Measurements from ENCODE around the gene SYNRG.

SYNRG gene

GRCh38 chr17:37500378-37500777 lies 108.8 kb downstream of the SYNRG start:
- H3K9me3 ChIP-seq (ENCODE audit: low read depth, low read length) = no peaks in the 10 kb centered on the region
- H3K36me3 ChIP-seq (ENCODE audit: insufficient read depth, low read length) = no peaks in the 10 kb centered on the region
- no peak overlapping the region for H3K9ac ChIP-seq (ENCODE audit: insufficient read length)
- no peak overlapping the region for H3K27ac ChIP-seq
- no peak overlapping the region for H3K4me3 ChIP-seq
- TF ChIP-seq EZH2 (IDR thresholded peaks at IDR 0.05) = no peak
- TF ChIP-seq POLR2AphosphoS5 (IDR thresholded peaks at IDR 0.05; ENCODE audit: borderline replicate concordance, low read depth, low read length) = no peak
- no peak for TF ChIP-seq FOXP2 (optimal IDR thresholded peaks at IDR 0.05; ENCODE audit: control extremely low read depth, extremely low read length, insufficient read depth)
- DNase-seq (ENCODE audit: low read depth, low spot score) = no peak

- Histone ChIP-seq H3K36me3 (ENCODE audit: insufficient read depth, low read length) (no peaks in the 10 kb centered on the region), H3K27ac (0 out of 2 replicates have a peak overlapping the region, but pooled peaks have one; percentile 25), H3K4me3 (no peak overlapping the region), H3K9me3 (ENCODE audit: low read depth, low read length) (no peaks in the 10 kb centered on the region), H3K9ac (ENCODE audit: insufficient read length) (no peak overlapping the region)
- TF ChIP-seq FOXP2 (optimal IDR thresholded peaks at IDR 0.05; ENCODE audit: control extremely low read depth, extremely low read length, insufficient read depth) (no peak), EZH2 (IDR thresholded peaks at IDR 0.05) (no peak), POLR2AphosphoS5 (IDR thresholded peaks at IDR 0.05; ENCODE audit: borderline replicate concordance, low read depth, low read length) (no peak)
- no peak for DNase-seq (ENCODE audit: low read depth, low spot score)
These were observed 114.2 kb downstream of the SYNRG start for GRCh38 chr17:37494971-37495370.

- Histone ChIP-seq H3K4me3 (no peak overlapping the region), H3K36me3 (ENCODE audit: insufficient read depth, low read length) (no peaks in the 10 kb centered on the region), H3K27ac (0 out of 2 replicates have a peak overlapping the region, but pooled peaks have one; percentile 25), H3K9ac (ENCODE audit: insufficient read length) (no peak overlapping the region), H3K9me3 (ENCODE audit: low read depth, low read length) (no peaks in the 10 kb centered on the region)
- TF ChIP-seq FOXP2 (optimal IDR thresholded peaks at IDR 0.05; ENCODE audit: control extremely low read depth, extremely low read length, insufficient read depth) = no peak
- TF ChIP-seq EZH2 (IDR thresholded peaks at IDR 0.05) = no peak
- no peak for TF ChIP-seq POLR2AphosphoS5 (IDR thresholded peaks at IDR 0.05; ENCODE audit: borderline replicate concordance, low read depth, low read length)
- DNase-seq (ENCODE audit: low read depth, low spot score) = no peak
These were observed 114.8 kb downstream of the SYNRG start for GRCh38 chr17:37494401-37494831.

- H3K9ac ChIP-seq (ENCODE audit: insufficient read length) = no peak overlapping the region
- no peak for DNase-seq (ENCODE audit: low read depth, low spot score)
- no peak overlapping the region for H3K4me3 ChIP-seq
These were observed 115.8 kb downstream of the SYNRG start for GRCh38 chr17:37493249-37494027.

GRCh38 chr17:37492167-37492566 lies 117.1 kb downstream of the SYNRG start:
- no peak for DNase-seq (ENCODE audit: low read depth, low spot score)
- no peaks in the 10 kb centered on the region for H3K36me3 ChIP-seq (ENCODE audit: insufficient read depth, low read length)
- H3K27ac ChIP-seq = no peak overlapping the region
- TF ChIP-seq POLR2AphosphoS5 (IDR thresholded peaks at IDR 0.05; ENCODE audit: borderline replicate concordance, low read depth, low read length) (no peak), EZH2 (IDR thresholded peaks at IDR 0.05) (no peak), FOXP2 (optimal IDR thresholded peaks at IDR 0.05; ENCODE audit: control extremely low read depth, extremely low read length, insufficient read depth) (no peak)
- H3K4me3 ChIP-seq = peak overlapping the region; percentile 87
- H3K9me3 ChIP-seq (ENCODE audit: low read depth, low read length) = no peaks in the 10 kb centered on the region
- peak overlapping the region; percentile 43 for H3K9ac ChIP-seq (ENCODE audit: insufficient read length)

More at GRCh38 chr17:37493249-37494027, 115.8 kb downstream of the SYNRG start:
- H3K9me3 ChIP-seq (ENCODE audit: low read depth, low read length) = no peaks in the 10 kb centered on the region
- H3K36me3 ChIP-seq (ENCODE audit: insufficient read depth, low read length) = no peaks in the 10 kb centered on the region
- TF ChIP-seq FOXP2 (optimal IDR thresholded peaks at IDR 0.05; ENCODE audit: control extremely low read depth, extremely low read length, insufficient read depth) (no peak), EZH2 (IDR thresholded peaks at IDR 0.05) (no peak), POLR2AphosphoS5 (IDR thresholded peaks at IDR 0.05; ENCODE audit: borderline replicate concordance, low read depth, low read length) (no peak)
- H3K27ac ChIP-seq = no peak overlapping the region

GRCh38 chr17:37490638-37491614 lies 118.3 kb downstream of the SYNRG start:
- peak overlapping the region; percentile 67 for H3K9ac ChIP-seq (ENCODE audit: insufficient read length)
- DNase-seq (ENCODE audit: low read depth, low spot score) = no peak
- no peak for TF ChIP-seq EZH2 (IDR thresholded peaks at IDR 0.05)
- TF ChIP-seq FOXP2 (optimal IDR thresholded peaks at IDR 0.05; ENCODE audit: control extremely low read depth, extremely low read length, insufficient read depth) = no peak
- TF ChIP-seq POLR2AphosphoS5 (IDR thresholded peaks at IDR 0.05; ENCODE audit: borderline replicate concordance, low read depth, low read length) = no peak
- H3K27ac ChIP-seq = 0 out of 2 replicates have a peak overlapping the region, but pooled peaks have one; percentile 10
- no peaks in the 10 kb centered on the region for H3K9me3 ChIP-seq (ENCODE audit: low read depth, low read length)
- peak overlapping the region; percentile 87 for H3K4me3 ChIP-seq
- H3K36me3 ChIP-seq (ENCODE audit: insufficient read depth, low read length) = no peaks in the 10 kb centered on the region

- Histone ChIP-seq H3K9ac (ENCODE audit: insufficient read length) (peak overlapping the region; percentile 67), H3K36me3 (ENCODE audit: insufficient read depth, low read length) (no peaks in the 10 kb centered on the region), H3K4me3 (peak overlapping the region; percentile 87), H3K27ac (no peak overlapping the region), H3K9me3 (ENCODE audit: low read depth, low read length) (no peaks in the 10 kb centered on the region)
- TF ChIP-seq FOXP2 (optimal IDR thresholded peaks at IDR 0.05; ENCODE audit: control extremely low read depth, extremely low read length, insufficient read depth) = no peak
- TF ChIP-seq EZH2 (IDR thresholded peaks at IDR 0.05) = no peak
- DNase-seq (ENCODE audit: low read depth, low spot score) = no peak
These were observed 119.1 kb downstream of the SYNRG start for GRCh38 chr17:37490022-37490587.

Measured in SK-N-MC (cell line).